ENCODE data around the gene PJA2. TPM values are rescaled to one million over a fixed set of nuclear protein-coding genes. Genes with fewer than 3 reads are reported as not detected.

The PJA2 gene
- total and polyA plus RNA-seq, 2 donors (not counting 1 experiment from before 2014, with no cell fraction given), result 82.7 to 107 TPM

DNA sequence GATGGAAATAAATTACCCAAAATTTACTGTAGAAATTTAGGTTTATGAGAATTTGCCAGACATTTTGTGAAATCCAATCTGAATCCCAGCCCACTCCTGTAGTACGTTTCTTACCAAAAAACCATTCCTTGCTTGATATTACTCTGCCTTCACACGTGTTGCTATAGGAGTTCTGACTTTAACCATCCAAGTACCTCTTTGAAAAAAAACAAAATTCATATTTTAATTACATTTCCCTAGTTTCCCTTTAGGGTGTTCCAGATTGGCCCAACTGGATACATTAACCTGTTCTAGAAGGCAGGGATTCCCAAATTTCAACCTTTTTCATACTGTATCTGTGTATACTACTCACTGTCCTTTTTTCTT, 1.4 kb upstream of the PJA2 start:
- H4K20me1 ChIP-seq (ENCODE audit: control insufficient read depth, extremely low read depth, insufficient read depth, low read length), result peaks cover 2% of the 10 kb centered on the region

DNA sequence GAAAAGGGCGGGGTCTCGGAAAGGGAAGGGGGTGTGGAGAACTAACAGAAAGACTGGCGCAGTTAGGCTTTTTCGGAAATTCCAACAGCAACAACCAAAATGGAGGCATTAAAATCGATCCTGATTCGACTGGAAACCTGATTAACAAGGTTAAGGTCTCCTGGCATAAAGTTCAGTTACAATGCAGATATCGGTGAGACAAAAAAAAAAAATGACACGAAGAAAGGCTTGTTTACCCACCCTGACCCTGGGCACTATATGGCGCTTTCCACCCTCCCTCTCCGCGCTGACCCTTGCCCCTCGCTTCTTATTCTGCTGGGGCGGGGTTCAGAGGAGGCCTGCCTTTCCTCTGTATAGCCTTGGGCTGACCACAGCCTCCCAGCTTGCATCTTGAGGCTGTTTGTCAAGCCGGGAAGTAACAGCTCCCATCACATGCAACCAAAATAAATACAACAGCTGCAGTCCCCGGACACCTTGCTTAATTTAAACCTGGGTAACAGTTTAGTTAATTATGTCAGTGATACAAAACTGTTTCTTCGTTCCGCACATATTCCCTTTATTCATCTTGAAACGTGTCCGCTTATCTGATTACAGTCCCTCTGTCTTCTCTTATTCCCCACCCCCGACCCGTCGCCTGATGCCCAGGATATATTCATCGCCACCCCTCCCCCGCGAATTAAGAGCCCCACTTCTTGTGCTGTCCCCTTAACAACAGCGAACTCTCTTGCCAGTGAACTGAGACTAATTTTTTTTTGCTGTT, 795 bp upstream of the PJA2 start:
- H3K9ac ChIP-seq (ENCODE audit: insufficient read depth, low read length), result peak overlapping the region; percentile 61
- H3K27ac ChIP-seq (ENCODE audit: insufficient read depth, low read length), result peak overlapping the region; percentile 91
- H4K20me1 ChIP-seq (ENCODE audit: control insufficient read depth, extremely low read depth, insufficient read depth, low read length), result peaks cover 2% of the 10 kb centered on the region
- no peaks in the 10 kb centered on the region for H3K27me3 ChIP-seq (ENCODE audit: control insufficient read depth, insufficient read depth, low read length)
- H2AFZ ChIP-seq (ENCODE audit: low read length), result peak overlapping the region; percentile 48
- H3K9me3 ChIP-seq (ENCODE audit: control insufficient read depth, insufficient read depth, low read depth, low read length), result no peaks in the 10 kb centered on the region
- no peak for TF ChIP-seq EZH2 (IDR thresholded peaks at IDR 0.05; ENCODE audit: low read length, missing control alignments)
- TF ChIP-seq, protein P1, sequence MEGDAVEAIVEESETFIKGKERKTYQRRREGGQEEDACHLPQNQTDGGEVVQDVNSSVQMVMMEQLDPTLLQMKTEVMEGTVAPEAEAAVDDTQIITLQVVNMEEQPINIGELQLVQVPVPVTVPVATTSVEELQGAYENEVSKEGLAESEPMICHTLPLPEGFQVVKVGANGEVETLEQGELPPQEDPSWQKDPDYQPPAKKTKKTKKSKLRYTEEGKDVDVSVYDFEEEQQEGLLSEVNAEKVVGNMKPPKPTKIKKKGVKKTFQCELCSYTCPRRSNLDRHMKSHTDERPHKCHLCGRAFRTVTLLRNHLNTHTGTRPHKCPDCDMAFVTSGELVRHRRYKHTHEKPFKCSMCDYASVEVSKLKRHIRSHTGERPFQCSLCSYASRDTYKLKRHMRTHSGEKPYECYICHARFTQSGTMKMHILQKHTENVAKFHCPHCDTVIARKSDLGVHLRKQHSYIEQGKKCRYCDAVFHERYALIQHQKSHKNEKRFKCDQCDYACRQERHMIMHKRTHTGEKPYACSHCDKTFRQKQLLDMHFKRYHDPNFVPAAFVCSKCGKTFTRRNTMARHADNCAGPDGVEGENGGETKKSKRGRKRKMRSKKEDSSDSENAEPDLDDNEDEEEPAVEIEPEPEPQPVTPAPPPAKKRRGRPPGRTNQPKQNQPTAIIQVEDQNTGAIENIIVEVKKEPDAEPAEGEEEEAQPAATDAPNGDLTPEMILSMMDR (conservative IDR thresholded peaks at IDR 0.05 in 1 of 2, IDR thresholded peaks at IDR 0.05 in 1 of 2; ENCODE audit: low read depth in 1 of 2, low read length in 2 of 2), result no peak
- H3K4me2 ChIP-seq (ENCODE audit: extremely low read depth, insufficient read depth, low read length), result peak overlapping the region; percentile 84
- peak overlapping the region; percentile 40 to 71 (median 62) for H3K4me3 ChIP-seq (replicated peaks in 1 of 4; ENCODE audit: control extremely low read depth in 1 of 4, insufficient read depth in 1 of 4, low read depth in 3 of 4, low read length in 4 of 4)
- DNase-seq (ENCODE audit: low read depth in 2 of 2), result peak; percentile 71 to 93
- peaks cover 36% of the 10 kb centered on the region for H3K79me2 ChIP-seq (ENCODE audit: control insufficient read depth, insufficient read depth, low read length)
- H3K4me1 ChIP-seq (ENCODE audit: control insufficient read depth, extremely low read depth, insufficient read depth, low read length), result peaks cover 10% of the 10 kb centered on the region
- H3K36me3 ChIP-seq (ENCODE audit: control insufficient read depth, insufficient read depth, low read length), result no peaks in the 10 kb centered on the region

More for the DNA sequence above, 1.4 kb upstream of the PJA2 start:
- Histone ChIP-seq H3K4me2 (ENCODE audit: extremely low read depth, insufficient read depth, low read length) (peak overlapping the region; percentile 84), H3K4me1 (ENCODE audit: control insufficient read depth, extremely low read depth, insufficient read depth, low read length) (peaks cover 10% of the 10 kb centered on the region), H2AFZ (ENCODE audit: low read length) (no peak overlapping the region), H3K79me2 (ENCODE audit: control insufficient read depth, insufficient read depth, low read length) (peaks cover 30% of the 10 kb centered on the region), H3K27me3 (ENCODE audit: control insufficient read depth, insufficient read depth, low read length) (no peaks in the 10 kb centered on the region), H3K27ac (ENCODE audit: insufficient read depth, low read length) (peak overlapping the region; percentile 91), H3K36me3 (ENCODE audit: control insufficient read depth, insufficient read depth, low read length) (no peaks in the 10 kb centered on the region), H3K4me3 (replicated peaks in 1 of 4; ENCODE audit: control extremely low read depth in 1 of 4, insufficient read depth in 1 of 4, low read depth in 3 of 4, low read length in 4 of 4) (peak overlapping the region; percentile 40 to 71 (median 62)), H3K9ac (ENCODE audit: insufficient read depth, low read length) (peak overlapping the region; percentile 61), H3K9me3 (ENCODE audit: control insufficient read depth, insufficient read depth, low read depth, low read length) (no peaks in the 10 kb centered on the region)
- no peak for TF ChIP-seq EZH2 (IDR thresholded peaks at IDR 0.05; ENCODE audit: low read length, missing control alignments)
- TF ChIP-seq, protein P1 (conservative IDR thresholded peaks at IDR 0.05 in 1 of 2, IDR thresholded peaks at IDR 0.05 in 1 of 2; ENCODE audit: low read depth in 1 of 2, low read length in 2 of 2), result no peak
- no peak for DNase-seq (ENCODE audit: low read depth in 2 of 2)

DNA sequence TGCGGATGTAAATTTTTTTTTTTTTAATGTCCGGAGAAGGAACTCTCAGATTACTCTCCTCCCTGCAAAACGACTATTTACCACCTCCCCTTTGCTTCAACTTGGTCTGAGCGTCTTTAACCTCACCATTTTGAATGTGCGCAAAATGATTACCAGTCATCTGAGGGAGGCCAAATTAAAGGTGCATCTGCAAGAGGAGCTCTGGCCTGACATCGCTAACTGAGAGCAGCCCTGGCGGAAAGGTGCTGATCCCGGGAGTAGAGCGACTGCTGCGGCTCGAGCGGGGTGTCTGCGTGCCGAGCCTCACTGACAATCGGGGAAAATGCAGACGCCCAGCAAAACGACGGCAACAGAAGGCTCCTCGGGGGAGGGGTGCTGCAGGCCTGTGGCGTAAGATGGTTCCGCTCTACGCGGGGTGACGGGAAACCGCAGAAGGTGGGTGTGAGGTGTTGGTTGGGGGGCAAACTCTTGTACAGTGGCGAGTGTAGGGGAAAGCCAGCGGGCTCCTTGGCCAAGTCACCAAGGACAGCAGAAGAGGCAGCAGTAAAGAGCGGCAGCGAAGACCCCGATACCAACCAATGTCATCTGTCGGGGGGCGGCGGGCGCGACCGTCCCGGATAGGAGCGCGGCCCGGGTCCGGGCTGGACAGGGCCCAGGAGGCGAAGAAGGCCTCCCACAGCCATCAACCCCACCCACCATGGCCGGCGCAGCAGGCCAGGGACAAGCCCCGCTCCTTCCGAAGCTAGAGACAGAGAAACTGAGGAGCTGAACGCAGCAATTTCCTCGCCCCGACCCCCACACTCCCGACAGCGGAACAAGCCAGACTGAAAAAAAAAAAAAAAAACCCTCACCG, 557 bp downstream of the PJA2 start:
- peaks cover 50% of the 10 kb centered on the region for H3K79me2 ChIP-seq (ENCODE audit: control insufficient read depth, insufficient read depth, low read length)
- H3K27me3 ChIP-seq (ENCODE audit: control insufficient read depth, insufficient read depth, low read length), result no peaks in the 10 kb centered on the region
- no peaks in the 10 kb centered on the region for H3K9me3 ChIP-seq (ENCODE audit: control insufficient read depth, insufficient read depth, low read depth, low read length)
- H3K4me1 ChIP-seq (ENCODE audit: control insufficient read depth, extremely low read depth, insufficient read depth, low read length), result peaks cover 10% of the 10 kb centered on the region
- H4K20me1 ChIP-seq (ENCODE audit: control insufficient read depth, extremely low read depth, insufficient read depth, low read length), result peaks cover 2% of the 10 kb centered on the region
- peak overlapping the region; percentile 75 to 97 (median 88) for H3K4me3 ChIP-seq (replicated peaks in 1 of 4; ENCODE audit: control extremely low read depth in 1 of 4, insufficient read depth in 1 of 4, low read depth in 3 of 4, low read length in 4 of 4)
- TF ChIP-seq, protein P1 (conservative IDR thresholded peaks at IDR 0.05 in 1 of 2, IDR thresholded peaks at IDR 0.05 in 1 of 2; ENCODE audit: low read depth in 1 of 2, low read length in 2 of 2), result no peak
- no peak for TF ChIP-seq EZH2 (IDR thresholded peaks at IDR 0.05; ENCODE audit: low read length, missing control alignments)
- peak overlapping the region; percentile 89 for H3K9ac ChIP-seq (ENCODE audit: insufficient read depth, low read length)
- H2AFZ ChIP-seq (ENCODE audit: low read length), result peak overlapping the region; percentile 34
- H3K4me2 ChIP-seq (ENCODE audit: extremely low read depth, insufficient read depth, low read length), result peak overlapping the region; percentile 17
- H3K36me3 ChIP-seq (ENCODE audit: control insufficient read depth, insufficient read depth, low read length), result no peaks in the 10 kb centered on the region
- DNase-seq (ENCODE audit: low read depth in 2 of 2), result peak; percentile 74 to 83
- peak overlapping the region; percentile 97 for H3K27ac ChIP-seq (ENCODE audit: insufficient read depth, low read length)

Measured in fibroblast of lung (primary cell).